HG02642 (cell line): ENCODE results near the gene OSM.

Source experiments
- ATAC-seq: cut with Tn5 transposase; IDR thresholded peaks from one replicate; pipeline ENCODE4 v1.9.1; 2021; ENCODE audit warnings: mild to moderate bottlenecking; ENCODE audit not compliant: unreplicated experiment, poor library complexity

Gene OSM

GRCh38 chr22:30299322-30299721, 32.7 kb upstream of the OSM start:
- no peak for ATAC-seq

GRCh38 chr22:30297991-30298701, 31.5 kb upstream of the OSM start:
- no peak for ATAC-seq

- ATAC-seq: no peak
Measured at GRCh38 chr22:30297276-30297990, 30.8 kb upstream of the OSM start.

GRCh38 chr22:30296833-30297232, 30.2 kb upstream of the OSM start:
- ATAC-seq: no peak

- no peak for ATAC-seq
Measured at GRCh38 chr22:30296324-30296723, 29.7 kb upstream of the OSM start.

GRCh38 chr22:30295576-30295975, 28.9 kb upstream of the OSM start:
- ATAC-seq: no peak

- ATAC-seq: no peak
Measured at GRCh38 chr22:30294830-30295229, 28.2 kb upstream of the OSM start.

- no peak for ATAC-seq
Measured at GRCh38 chr22:30294066-30294465, 27.4 kb upstream of the OSM start.

GRCh38 chr22:30293026-30293425, 26.4 kb upstream of the OSM start:
- ATAC-seq: no peak

GRCh38 chr22:30292069-30292970, 25.7 kb upstream of the OSM start:
- ATAC-seq: no peak

- no peak for ATAC-seq
Measured at GRCh38 chr22:30291058-30291892, 24.6 kb upstream of the OSM start.

- ATAC-seq: peak; percentile 3
Measured at GRCh38 chr22:30290342-30291057, 23.8 kb upstream of the OSM start.

GRCh38 chr22:30289980-30290313, 23.3 kb upstream of the OSM start:
- peak; percentile 10 for ATAC-seq

- peak; percentile 65 for ATAC-seq
Measured at GRCh38 chr22:30289141-30289979, 22.7 kb upstream of the OSM start, which contains the start of gene CASTOR1. Gene CASTOR1 (minus strand): TSS chr22:30289505. CDS start chr22:30289497, 8 bp downstream.

- no peak for ATAC-seq
Measured at GRCh38 chr22:30288419-30289140, 21.9 kb upstream of the OSM start.

GRCh38 chr22:30287648-30288418, 21.2 kb upstream of the OSM start:
- ATAC-seq: no peak
